Measurements from ENCODE around the gene OVOL1.
"Not testable (repeated sequence)": the region's sequence is repeated elsewhere in the genome, so short reads cannot be mapped to it uniquely, and the experiment has no call there.

The OVOL1 gene

GRCh38 chr11:65811764-65812475 lies 25.1 kb downstream of the OVOL1 start:
- H3K4me3 Mint-ChIP-seq = no peak overlapping the region
- DNase-seq = no peak
- no peak overlapping the region for H3K27ac Mint-ChIP-seq
- H3K27me3 Mint-ChIP-seq = peaks cover 6% of the 10 kb centered on the region
- ATAC-seq = no peak
- no peaks in the 10 kb centered on the region for H3K9me3 Mint-ChIP-seq
- no peaks in the 10 kb centered on the region for H3K36me3 Mint-ChIP-seq (ENCODE audit: low read depth)
- peaks cover 7% of the 10 kb centered on the region for H3K4me1 Mint-ChIP-seq

- Mint-ChIP-seq H3K4me3 (no peak overlapping the region), H3K9me3 (no peaks in the 10 kb centered on the region)
Observed at GRCh38 chr11:65814131-65814985, 27.5 kb downstream of the OVOL1 start.

GRCh38 chr11:65814986-65815565 lies 28.2 kb downstream of the OVOL1 start:
- Mint-ChIP-seq H3K4me3 (no peak overlapping the region), H3K36me3 (ENCODE audit: low read depth) (no peaks in the 10 kb centered on the region), H3K9me3 (no peaks in the 10 kb centered on the region), H3K27ac (no peak overlapping the region), H3K27me3 (no peaks in the 10 kb centered on the region), H3K4me1 (peaks cover 19% of the 10 kb centered on the region)
- ATAC-seq (no peak), DNase-seq (no peak)

More at GRCh38 chr11:65814131-65814985, 27.5 kb downstream of the OVOL1 start:
- no peaks in the 10 kb centered on the region for H3K36me3 Mint-ChIP-seq (ENCODE audit: low read depth)
- H3K27ac Mint-ChIP-seq = no peak overlapping the region
- DNase-seq (no peak), ATAC-seq (no peak)
- H3K4me1 Mint-ChIP-seq = peaks cover 19% of the 10 kb centered on the region
- no peaks in the 10 kb centered on the region for H3K27me3 Mint-ChIP-seq

- no peak for ATAC-seq
- Mint-ChIP-seq H3K36me3 (ENCODE audit: low read depth) (no peaks in the 10 kb centered on the region), H3K4me1 (peaks cover 19% of the 10 kb centered on the region), H3K27me3 (no peaks in the 10 kb centered on the region), H3K4me3 (no peak overlapping the region), H3K9me3 (no peaks in the 10 kb centered on the region), H3K27ac (no peak overlapping the region)
- DNase-seq = no peak
Observed at GRCh38 chr11:65816696-65817095, 29.8 kb downstream of the OVOL1 start.

- Mint-ChIP-seq H3K27ac (peak overlapping the region; percentile 84), H3K36me3 (ENCODE audit: low read depth) (no peaks in the 10 kb centered on the region), H3K4me1 (peaks cover 19% of the 10 kb centered on the region)
Observed at GRCh38 chr11:65817312-65817834, 30.5 kb downstream of the OVOL1 start.

GRCh38 chr11:65817835-65818680 lies 31.2 kb downstream of the OVOL1 start:
- Mint-ChIP-seq H3K9me3 (no peaks in the 10 kb centered on the region), H3K4me1 (peaks cover 19% of the 10 kb centered on the region), H3K4me3 (peak overlapping the region; percentile 79), H3K27ac (peak overlapping the region; percentile 84), H3K36me3 (ENCODE audit: low read depth) (no peaks in the 10 kb centered on the region), H3K27me3 (peaks cover 2% of the 10 kb centered on the region)
- DNase-seq (peak; percentile 99), ATAC-seq (peak; percentile 85)

More at GRCh38 chr11:65817312-65817834, 30.5 kb downstream of the OVOL1 start:
- H3K4me3 Mint-ChIP-seq = peak overlapping the region; percentile 79
- H3K9me3 Mint-ChIP-seq = no peaks in the 10 kb centered on the region
- no peak for ATAC-seq
- peaks cover under 1% of the 10 kb centered on the region for H3K27me3 Mint-ChIP-seq
- DNase-seq = peak; percentile 18

- ATAC-seq (no peak), DNase-seq (no peak)
- Mint-ChIP-seq H3K9me3 (no peaks in the 10 kb centered on the region), H3K4me3 (no peak overlapping the region), H3K36me3 (ENCODE audit: low read depth) (no peaks in the 10 kb centered on the region), H3K27me3 (peaks cover 2% of the 10 kb centered on the region), H3K27ac (no peak overlapping the region), H3K4me1 (peaks cover 19% of the 10 kb centered on the region)
Observed at GRCh38 chr11:65821107-65821506, 34.2 kb downstream of the OVOL1 start.

GRCh38 chr11:65822776-65823528 lies 36.1 kb downstream of the OVOL1 start:
- H3K4me1 Mint-ChIP-seq = peaks cover 10% of the 10 kb centered on the region
- peaks cover 2% of the 10 kb centered on the region for H3K27me3 Mint-ChIP-seq
- H3K4me3 Mint-ChIP-seq = no peak overlapping the region
- no peak for DNase-seq
- H3K36me3 Mint-ChIP-seq (ENCODE audit: low read depth) = no peaks in the 10 kb centered on the region
- H3K27ac Mint-ChIP-seq = no peak overlapping the region
- no peaks in the 10 kb centered on the region for H3K9me3 Mint-ChIP-seq
- ATAC-seq = no peak

GRCh38 chr11:65826984-65827735 lies 40.3 kb downstream of the OVOL1 start:
- no peaks in the 10 kb centered on the region for H3K36me3 Mint-ChIP-seq (ENCODE audit: low read depth)
- H3K4me3 Mint-ChIP-seq = no peak overlapping the region
- peaks cover 3% of the 10 kb centered on the region for H3K27me3 Mint-ChIP-seq
- no peak overlapping the region for H3K27ac Mint-ChIP-seq
- DNase-seq = no peak
- no peak for ATAC-seq
- H3K4me1 Mint-ChIP-seq = peaks cover 24% of the 10 kb centered on the region
- H3K9me3 Mint-ChIP-seq = no peaks in the 10 kb centered on the region

GRCh38 chr11:65829459-65829858 lies 42.6 kb downstream of the OVOL1 start:
- Mint-ChIP-seq H3K4me3 (no peak overlapping the region), H3K36me3 (ENCODE audit: low read depth) (peaks cover 3% of the 10 kb centered on the region), H3K27me3 (peaks cover 3% of the 10 kb centered on the region), H3K27ac (no peak overlapping the region), H3K9me3 (no peaks in the 10 kb centered on the region), H3K4me1 (peaks cover 34% of the 10 kb centered on the region)
- DNase-seq (no peak), ATAC-seq (no peak)

- H3K36me3 Mint-ChIP-seq (ENCODE audit: low read depth); ATAC-seq; H3K4me3 Mint-ChIP-seq; H3K9me3 Mint-ChIP-seq; DNase-seq; H3K27me3 Mint-ChIP-seq: not testable (repeated sequence)
- H3K27ac Mint-ChIP-seq = peak overlapping the region; percentile 70
- H3K4me1 Mint-ChIP-seq = peaks cover 34% of the 10 kb centered on the region
Observed at GRCh38 chr11:65832231-65832630, 45.4 kb downstream of the OVOL1 start.

- no peak within 1 kb of the TSS for H3K4me3 Mint-ChIP-seq
- no peak within 1 kb of the TSS for H3K27ac Mint-ChIP-seq
- peaks cover 3% of the 10 kb centered on the region for H3K36me3 Mint-ChIP-seq (ENCODE audit: low read depth)
- DNase-seq = peak; percentile 95
- no peaks in the 10 kb centered on the region for H3K9me3 Mint-ChIP-seq
- peaks cover 3% of the 10 kb centered on the region for H3K27me3 Mint-ChIP-seq
- peaks cover 24% of the 10 kb centered on the region for H3K4me1 Mint-ChIP-seq
- peak; percentile 99 for ATAC-seq
Observed at GRCh38 chr11:65833297-65834030, 46.6 kb downstream of the OVOL1 start, which contains the start of gene SNX32. Gene SNX32 (plus strand): TSS chr11:65833963. CDS start chr11:65834066, 103 bp downstream.
